ENCODE data around the gene SPRY1. TPM values are rescaled to one million over a fixed set of nuclear protein-coding genes. Genes with fewer than 3 reads are reported as not detected.
A peak's percentile ranks its signal among the peaks of the same experiment; 100 is the strongest.

The SPRY1 gene
- total and polyA plus RNA-seq, 5 experiments from 2014 or later = 6.9 to 11.0 (median 9.0) TPM

DNA sequence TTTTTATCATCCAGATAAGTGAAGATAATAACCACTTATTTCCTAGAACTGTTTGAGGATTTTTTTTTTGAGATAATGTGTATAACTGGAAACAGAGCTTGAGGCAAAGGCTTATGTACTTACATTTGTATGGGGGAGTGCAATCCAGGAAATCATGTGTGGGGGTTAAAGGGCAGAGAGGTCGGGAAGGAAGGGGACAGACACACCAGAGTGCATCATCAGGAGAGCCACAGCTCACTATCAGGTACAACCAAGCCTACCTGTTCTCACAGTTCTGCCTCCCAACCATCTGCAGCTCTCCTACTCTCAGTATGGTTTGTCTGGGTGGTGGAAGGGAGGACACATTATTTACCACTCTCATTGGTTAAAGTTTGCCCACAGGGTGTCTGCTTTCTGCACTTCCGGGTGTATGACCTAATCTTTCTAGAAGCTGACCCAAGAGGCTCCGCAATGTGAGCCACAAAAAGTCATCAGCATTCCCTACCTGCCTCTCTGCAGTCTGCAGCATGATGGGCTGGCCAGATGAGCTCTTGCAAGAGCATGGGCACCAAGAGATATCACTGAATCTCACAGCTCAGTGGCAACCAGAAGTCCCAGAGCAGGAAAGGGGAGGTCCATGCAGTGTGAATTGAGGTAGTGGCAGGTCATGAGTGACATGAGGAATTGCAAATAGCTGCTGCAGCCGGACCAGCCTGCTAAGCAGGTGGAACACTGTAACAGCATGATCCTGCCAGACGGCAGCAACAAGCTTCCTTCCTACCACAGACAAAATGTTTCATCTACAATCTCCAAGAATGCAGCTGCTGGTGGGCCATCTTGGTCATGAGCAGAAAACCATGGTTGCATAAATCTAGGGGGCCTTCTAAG, 36.9 kb upstream of the SPRY1 start:
- H3K36me3 Mint-ChIP-seq = no peaks in the 10 kb centered on the region
- no peak overlapping the region for H3K4me3 Mint-ChIP-seq
- peaks cover 0 to 11% (median 0%) of the 10 kb centered on the region in 4 donors for H3K4me1 Mint-ChIP-seq
- ATAC-seq (no peak), DNase-seq (no peak)
- H3K9me3 Mint-ChIP-seq = no peaks in the 10 kb centered on the region
- H3K27me3 Mint-ChIP-seq = peaks cover 0 to 10% (median 2%) of the 10 kb centered on the region in 5 donors
- H3K27ac Mint-ChIP-seq = no peak overlapping the region
- POLR2A ChIA-PET = interaction anchor here (0.5 kb wide), 1 partner anchor 32 kb away, joined by 5 read pairs; no protein-coding TSS in a partner anchor

DNA sequence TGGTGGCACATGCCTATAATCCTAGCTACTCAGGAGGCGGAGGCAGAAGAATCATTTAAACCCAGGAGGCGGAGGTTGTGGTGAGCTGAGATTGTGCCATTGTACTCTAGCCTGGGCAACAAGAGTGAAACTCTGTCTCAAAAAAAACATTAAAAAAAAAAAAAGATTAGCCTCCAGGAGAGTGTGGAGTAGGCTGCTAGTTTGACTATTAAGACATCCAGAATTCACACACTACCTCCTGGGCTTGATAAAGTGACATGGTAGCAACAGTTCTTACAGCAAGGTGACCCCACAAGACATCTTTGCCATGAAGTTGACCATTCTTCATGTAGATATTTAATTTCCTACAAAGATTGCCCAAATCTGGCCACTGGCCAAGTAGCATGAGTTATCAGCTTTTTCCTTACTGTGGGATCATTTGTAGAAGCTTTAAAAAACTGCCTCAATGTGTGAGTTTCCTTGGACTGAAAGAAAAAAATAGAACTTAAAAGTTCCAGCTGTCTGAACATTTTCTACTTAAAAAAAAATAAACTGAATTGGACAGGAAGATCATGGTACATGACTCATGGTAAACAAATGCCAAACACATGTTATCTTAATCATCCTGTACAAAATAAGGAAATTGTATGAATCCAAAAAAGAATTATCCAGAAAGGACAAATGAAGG, 35.3 kb upstream of the SPRY1 start:
- Mint-ChIP-seq H3K9me3 (no peaks in the 10 kb centered on the region), H3K36me3 (no peaks in the 10 kb centered on the region), H3K27ac (no peak overlapping the region), H3K27me3 (peaks cover 0 to 10% (median 2%) of the 10 kb centered on the region in 5 donors), H3K4me3 (no peak overlapping the region), H3K4me1 (peaks cover 0 to 11% (median 0%) of the 10 kb centered on the region in 4 donors)
- no peak for DNase-seq
- POLR2A ChIA-PET = interaction anchor here (0.7 kb wide), 1 partner anchor 442 kb away, joined by 3 read pairs; no protein-coding TSS in a partner anchor
- no peak for ATAC-seq

DNA sequence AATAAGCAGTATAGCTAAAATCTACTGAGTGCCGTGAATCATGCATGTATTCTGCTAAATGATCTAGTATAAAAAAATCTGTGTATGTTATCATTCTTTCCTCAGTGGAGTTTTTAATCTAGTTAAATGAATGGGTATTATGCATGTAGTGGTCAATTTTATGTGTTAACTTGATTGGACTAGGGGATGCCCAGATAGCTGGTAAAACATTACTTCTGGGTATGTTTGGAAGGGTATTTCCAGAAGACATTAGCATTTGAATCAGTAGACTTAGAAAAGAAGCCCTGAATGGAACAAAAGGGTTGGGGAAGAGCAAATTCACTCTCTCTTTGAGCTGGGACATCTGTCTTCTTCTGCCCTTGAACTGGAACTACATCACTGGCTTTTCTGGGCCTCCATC, 34.5 kb upstream of the SPRY1 start:
- POLR2A ChIA-PET = no interaction called here
- peaks cover 0 to 11% (median 0%) of the 10 kb centered on the region in 4 donors for H3K4me1 Mint-ChIP-seq
- no peak overlapping the region for H3K4me3 Mint-ChIP-seq
- no peak overlapping the region for H3K27ac Mint-ChIP-seq
- no peaks in the 10 kb centered on the region for H3K36me3 Mint-ChIP-seq
- H3K9me3 Mint-ChIP-seq = no peaks in the 10 kb centered on the region
- H3K27me3 Mint-ChIP-seq = peaks cover 0 to 8% (median 1%) of the 10 kb centered on the region in 5 donors
- ATAC-seq = no peak
- no peak for DNase-seq

DNA sequence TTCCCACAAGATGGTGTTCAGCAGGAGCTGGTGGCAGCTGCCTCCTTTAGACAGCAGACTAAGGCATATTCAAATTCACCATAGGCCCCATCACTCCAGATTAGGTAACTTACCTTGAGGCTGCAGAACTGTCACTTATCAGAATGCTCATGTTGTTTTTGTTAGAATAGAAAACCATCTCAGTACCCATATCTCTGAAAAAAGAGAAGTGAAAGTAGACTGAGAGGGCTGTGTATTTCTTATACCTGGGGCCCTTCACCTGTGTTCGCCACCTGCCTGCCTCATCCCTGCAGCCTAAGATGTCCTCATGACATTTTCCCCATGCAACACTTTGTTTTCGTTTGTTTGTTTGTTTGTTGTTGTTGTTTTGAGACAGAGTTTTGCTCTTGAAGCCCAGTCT, 32.9 kb upstream of the SPRY1 start:
- no peak overlapping the region for H3K27ac Mint-ChIP-seq

DNA sequence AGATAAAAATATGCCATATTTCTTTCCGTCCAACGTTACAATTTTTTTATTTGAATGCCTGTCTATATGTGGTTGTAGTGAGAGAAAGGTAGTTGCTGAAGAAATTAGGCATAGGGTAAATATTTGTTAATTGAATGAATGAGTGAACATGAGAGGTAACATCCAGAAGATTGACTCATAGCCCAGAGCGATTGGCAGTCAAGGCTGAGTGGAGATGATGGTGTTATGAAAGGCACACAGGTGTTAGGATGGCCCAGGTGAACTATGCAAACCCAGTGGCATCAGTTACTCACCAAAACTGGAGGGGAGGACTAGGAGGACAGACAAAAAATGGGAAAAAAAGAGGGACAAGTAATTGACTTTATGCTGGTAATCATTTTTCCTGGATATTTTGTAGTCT, 31.7 kb upstream of the SPRY1 start:
- peaks cover 0 to 6% (median 0%) of the 10 kb centered on the region in 4 donors for H3K4me1 Mint-ChIP-seq
- DNase-seq = no peak
- H3K27ac Mint-ChIP-seq = no peak overlapping the region
- H3K9me3 Mint-ChIP-seq = no peaks in the 10 kb centered on the region
- peaks cover 0 to 5% (median 0%) of the 10 kb centered on the region in 5 donors for H3K27me3 Mint-ChIP-seq
- no peak overlapping the region for H3K4me3 Mint-ChIP-seq
- no peaks in the 10 kb centered on the region for H3K36me3 Mint-ChIP-seq
- POLR2A ChIA-PET = no interaction called here
- no peak for ATAC-seq

More for the DNA sequence above, 32.9 kb upstream of the SPRY1 start:
- Mint-ChIP-seq H3K27me3 (peaks cover 0 to 5% (median 0%) of the 10 kb centered on the region in 5 donors), H3K4me3 (no peak overlapping the region), H3K36me3 (no peaks in the 10 kb centered on the region), H3K9me3 (no peaks in the 10 kb centered on the region), H3K4me1 (peaks cover 0 to 11% (median 0%) of the 10 kb centered on the region in 4 donors)
- DNase-seq (no peak), ATAC-seq (no peak)
- POLR2A ChIA-PET = no interaction called here

DNA sequence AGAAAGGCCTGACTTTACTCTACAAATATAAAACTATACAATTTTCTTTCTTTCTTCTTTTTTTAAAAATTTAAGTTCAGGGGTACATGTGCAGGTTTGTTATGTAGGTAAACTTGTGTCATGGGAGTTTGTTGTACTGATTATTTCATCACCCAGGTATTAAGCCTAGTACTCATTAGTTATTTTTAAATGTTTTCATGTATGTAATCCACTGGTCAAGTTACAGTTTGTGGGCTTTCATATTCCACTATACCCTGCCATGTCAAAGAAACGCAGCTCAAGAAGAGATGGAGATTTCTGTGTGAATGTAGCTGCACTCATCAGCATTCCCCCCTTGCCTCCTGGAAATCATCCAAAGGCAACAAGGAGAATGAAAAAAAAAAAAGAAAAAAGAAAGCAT, 31.2 kb upstream of the SPRY1 start:
- no peak overlapping the region for H3K4me3 Mint-ChIP-seq
- peaks cover 0 to 5% (median 0%) of the 10 kb centered on the region in 4 donors for H3K4me1 Mint-ChIP-seq
- POLR2A ChIA-PET = no interaction called here
- H3K27ac Mint-ChIP-seq = peak overlapping the region in 1 of 10 donors; percentile 54
- no peaks in the 10 kb centered on the region for H3K9me3 Mint-ChIP-seq
- peaks cover 0 to 5% (median 0%) of the 10 kb centered on the region in 5 donors for H3K27me3 Mint-ChIP-seq
- ATAC-seq (no peak), DNase-seq (no peak)
- H3K36me3 Mint-ChIP-seq = no peaks in the 10 kb centered on the region

DNA sequence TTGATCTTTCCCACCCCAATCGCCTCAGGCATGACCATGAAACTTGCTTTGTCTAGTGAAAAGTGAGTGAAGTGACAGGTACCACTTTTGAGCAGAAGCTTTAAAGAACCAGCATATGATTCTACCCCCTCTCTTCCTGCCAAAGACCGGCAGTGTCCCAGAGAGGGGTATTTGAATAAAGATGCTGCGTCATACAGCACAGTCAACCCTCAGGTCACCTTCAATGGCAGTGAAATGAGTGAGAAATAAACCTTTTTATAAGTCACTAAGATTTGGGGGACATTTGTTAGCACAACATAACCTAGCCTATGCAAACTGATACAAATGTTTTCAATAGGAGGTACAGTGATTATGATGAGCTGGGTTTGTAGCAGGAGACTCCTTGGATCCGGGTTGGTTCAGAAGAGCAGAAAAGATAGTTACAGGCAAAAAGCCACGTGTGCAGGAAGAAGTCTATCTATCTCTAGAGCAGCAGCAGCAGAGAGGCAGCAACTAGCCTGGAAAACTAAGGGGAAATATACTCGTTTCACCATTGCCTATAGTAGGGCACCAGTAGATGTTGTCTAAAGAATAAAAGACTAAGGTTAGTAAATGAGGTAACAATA, 30.3 kb upstream of the SPRY1 start:
- no peak for ATAC-seq
- Mint-ChIP-seq H3K4me1 (peaks cover 0 to 5% (median 0%) of the 10 kb centered on the region in 4 donors), H3K36me3 (no peaks in the 10 kb centered on the region), H3K27me3 (peaks cover 0 to 5% (median 0%) of the 10 kb centered on the region in 5 donors), H3K4me3 (no peak overlapping the region), H3K27ac (no peak overlapping the region), H3K9me3 (no peaks in the 10 kb centered on the region)
- POLR2A ChIA-PET = no interaction called here
- DNase-seq = no peak

DNA sequence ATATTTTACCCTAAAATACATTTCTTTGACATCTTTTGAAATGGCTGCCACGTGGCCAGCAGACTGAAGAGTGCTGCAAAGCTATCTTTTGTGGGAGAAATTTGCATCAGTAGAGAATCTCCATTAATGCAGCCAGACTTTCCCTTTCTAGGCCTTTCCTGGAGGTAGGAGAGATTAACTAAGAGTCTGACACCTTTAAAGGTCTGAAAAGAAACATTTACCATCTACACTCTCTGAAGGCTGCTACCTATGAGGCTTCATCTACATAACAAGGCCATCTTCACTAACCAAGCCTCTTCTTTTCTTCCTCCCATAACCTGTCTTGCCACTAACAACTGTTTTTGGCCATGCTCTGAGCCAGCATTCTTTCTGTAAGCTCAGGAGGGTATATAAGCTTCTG, 17.8 kb upstream of the SPRY1 start:
- peaks cover 0 to 3% (median 0%) of the 10 kb centered on the region in 9 donors for H3K9me3 Mint-ChIP-seq
- H3K4me1 Mint-ChIP-seq = no peaks in the 10 kb centered on the region
- DNase-seq (no peak), ATAC-seq (no peak)
- H3K36me3 Mint-ChIP-seq = no peaks in the 10 kb centered on the region
- POLR2A ChIA-PET = no interaction called here
- H3K27me3 Mint-ChIP-seq = peaks cover 2 to 9% (median 4%) of the 10 kb centered on the region in 5 donors
- no peak overlapping the region for H3K4me3 Mint-ChIP-seq
- no peak overlapping the region for H3K27ac Mint-ChIP-seq

DNA sequence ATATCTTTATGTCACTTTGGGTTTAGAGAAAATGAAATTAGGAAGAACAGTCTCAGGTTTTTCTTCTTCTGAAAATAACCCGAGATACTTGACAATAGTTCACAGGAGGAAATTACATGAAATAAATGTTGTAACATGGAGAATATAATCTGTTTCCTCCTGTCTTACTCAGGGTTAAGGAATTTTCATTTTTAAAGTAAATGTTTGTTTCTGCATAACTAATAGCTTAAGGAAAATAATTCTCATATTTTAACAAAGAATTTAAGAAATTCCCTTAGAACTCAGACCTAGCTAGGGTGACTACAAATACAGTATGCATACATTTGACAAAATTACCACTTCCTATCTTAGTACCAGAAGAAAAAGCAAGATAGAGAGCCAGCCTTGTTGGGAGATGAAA, 17.2 kb upstream of the SPRY1 start:
- POLR2A ChIA-PET = no interaction called here
- Mint-ChIP-seq H3K9me3 (peaks cover 0 to 2% (median 0%) of the 10 kb centered on the region in 9 donors), H3K4me3 (no peak overlapping the region)

DNA sequence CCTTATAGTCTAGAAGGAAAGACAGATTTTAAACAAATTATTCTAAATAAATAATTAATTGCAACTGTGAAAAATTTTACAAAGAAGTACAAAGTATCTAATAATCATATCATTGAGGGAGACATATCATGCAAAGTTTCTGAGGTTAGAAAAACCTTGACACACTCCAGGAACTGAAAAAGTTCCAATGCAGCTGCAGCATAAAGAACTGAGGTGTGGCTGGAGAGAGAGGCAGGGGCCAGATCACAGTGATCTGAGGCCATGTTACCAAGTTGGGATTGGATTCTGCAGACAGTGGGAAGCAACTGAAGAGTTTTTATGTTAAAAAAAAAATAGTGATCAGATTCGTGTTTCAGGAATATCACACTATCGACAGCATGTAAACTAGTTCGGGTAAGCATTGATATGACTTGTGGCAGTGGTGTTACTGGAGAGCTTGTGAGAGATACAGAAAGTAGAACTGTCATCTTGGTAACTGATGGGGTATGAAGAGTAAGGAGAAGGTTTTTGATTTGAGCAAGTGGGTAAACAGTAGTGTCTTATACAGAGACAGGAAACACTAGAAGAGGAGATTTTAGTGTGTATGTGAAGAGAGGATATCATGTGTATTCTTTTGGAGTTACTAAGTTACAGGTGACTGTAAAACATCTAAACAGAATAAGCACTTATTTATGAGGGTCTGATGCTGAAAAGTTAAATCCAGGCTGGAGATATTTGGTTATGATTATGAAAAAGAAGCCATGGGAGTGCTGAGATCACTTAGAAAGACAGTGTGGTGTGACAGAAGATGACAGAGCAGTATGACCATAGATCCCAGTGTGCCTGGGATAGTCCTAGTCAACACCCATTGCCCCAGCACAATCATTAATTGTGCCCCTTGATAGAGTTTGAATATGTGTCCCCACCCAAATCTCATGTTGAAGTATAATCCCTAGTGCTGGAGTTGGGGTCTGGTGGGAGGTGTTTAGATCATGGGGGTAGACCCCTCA, 15.6 kb upstream of the SPRY1 start:
- H3K27ac Mint-ChIP-seq = no peak overlapping the region
- no peaks in the 10 kb centered on the region for H3K36me3 Mint-ChIP-seq
- no peaks in the 10 kb centered on the region for H3K9me3 Mint-ChIP-seq
- H3K27me3 Mint-ChIP-seq = peaks cover 2 to 9% (median 4%) of the 10 kb centered on the region in 5 donors
- no peak overlapping the region for H3K4me3 Mint-ChIP-seq
- no peak for DNase-seq
- POLR2A ChIA-PET = no interaction called here
- no peaks in the 10 kb centered on the region for H3K4me1 Mint-ChIP-seq
- ATAC-seq = no peak

More for the DNA sequence above, 17.2 kb upstream of the SPRY1 start:
- no peaks in the 10 kb centered on the region for H3K4me1 Mint-ChIP-seq
- peaks cover 2 to 9% (median 4%) of the 10 kb centered on the region in 5 donors for H3K27me3 Mint-ChIP-seq
- no peaks in the 10 kb centered on the region for H3K36me3 Mint-ChIP-seq
- no peak overlapping the region for H3K27ac Mint-ChIP-seq
- ATAC-seq (no peak), DNase-seq (no peak)

DNA sequence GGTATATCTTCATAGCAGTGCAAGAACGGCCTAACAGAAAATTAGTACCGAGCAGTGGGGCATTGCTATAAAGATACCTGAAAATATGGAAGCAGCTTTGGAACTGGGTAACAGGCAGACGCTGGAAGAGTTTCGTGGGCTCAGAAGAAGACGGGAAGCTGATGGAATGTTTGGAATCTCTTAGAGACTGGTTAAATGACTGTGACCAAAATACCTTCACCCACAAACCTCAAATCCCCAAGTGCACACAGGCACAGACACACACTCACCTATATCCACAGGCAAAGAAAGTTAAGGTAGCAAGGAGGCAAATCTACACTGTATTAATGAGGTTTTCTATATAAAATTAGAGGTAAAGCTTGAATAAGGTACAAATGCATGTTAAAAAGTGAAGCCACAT, 14.6 kb upstream of the SPRY1 start:
- DNase-seq (no peak), ATAC-seq (no peak)
- Mint-ChIP-seq H3K9me3 (no peaks in the 10 kb centered on the region), H3K4me1 (no peaks in the 10 kb centered on the region), H3K27me3 (peaks cover 2 to 9% (median 4%) of the 10 kb centered on the region in 5 donors), H3K4me3 (no peak overlapping the region), H3K36me3 (no peaks in the 10 kb centered on the region), H3K27ac (no peak overlapping the region)
- POLR2A ChIA-PET = no interaction called here

DNA sequence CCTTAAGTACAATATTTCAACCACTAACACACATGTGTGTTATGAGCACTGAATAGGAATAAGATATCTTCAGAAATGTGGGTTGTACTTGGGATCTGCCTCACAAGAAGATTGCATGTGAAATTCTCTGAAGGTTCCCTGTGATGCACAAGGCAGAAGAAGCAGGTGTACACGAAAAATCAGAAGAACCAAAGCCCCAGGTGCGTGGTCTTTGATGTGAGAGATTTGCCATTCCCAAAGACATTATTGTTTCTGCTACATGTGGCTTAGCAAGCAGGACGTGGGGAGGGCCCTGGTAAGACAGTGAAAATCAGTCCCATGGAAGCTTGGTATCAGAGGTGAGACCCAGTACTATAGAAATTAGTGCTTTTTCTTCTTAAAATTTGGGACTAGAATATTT, 13.0 kb upstream of the SPRY1 start:
- DNase-seq (no peak), ATAC-seq (no peak)
- H3K36me3 Mint-ChIP-seq = no peaks in the 10 kb centered on the region
- no peaks in the 10 kb centered on the region for H3K9me3 Mint-ChIP-seq
- no peak overlapping the region for H3K4me3 Mint-ChIP-seq
- POLR2A ChIA-PET = no interaction called here
- H3K4me1 Mint-ChIP-seq = no peaks in the 10 kb centered on the region
- H3K27ac Mint-ChIP-seq = no peak overlapping the region
- peaks cover 2 to 5% (median 2%) of the 10 kb centered on the region in 5 donors for H3K27me3 Mint-ChIP-seq

Measured in naive thymus-derived CD8-positive, alpha-beta T cell (primary cell).